GM18502 (cell line): ENCODE results near the gene CXCL8.
"Not testable (repeated sequence)": the region's sequence is repeated elsewhere in the genome, so short reads cannot be mapped to it uniquely, and the experiment has no call there.

Experiments used
- ATAC-seq: cut with Tn5 transposase; IDR thresholded peaks from one replicate; pipeline ENCODE4 v1.9.1; 2021; ENCODE audit warnings: mild to moderate bottlenecking; ENCODE audit not compliant: unreplicated experiment, poor library complexity

Gene CXCL8

DNA sequence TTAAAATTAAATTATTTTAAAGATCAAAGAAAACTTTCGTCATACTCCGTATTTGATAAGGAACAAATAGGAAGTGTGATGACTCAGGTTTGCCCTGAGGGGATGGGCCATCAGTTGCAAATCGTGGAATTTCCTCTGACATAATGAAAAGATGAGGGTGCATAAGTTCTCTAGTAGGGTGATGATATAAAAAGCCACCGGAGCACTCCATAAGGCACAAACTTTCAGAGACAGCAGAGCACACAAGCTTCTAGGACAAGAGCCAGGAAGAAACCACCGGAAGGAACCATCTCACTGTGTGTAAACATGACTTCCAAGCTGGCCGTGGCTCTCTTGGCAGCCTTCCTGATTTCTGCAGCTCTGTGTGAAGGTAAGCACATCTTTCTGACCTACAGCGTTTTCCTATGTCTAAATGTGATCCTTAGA is at the start of gene CXCL8:
CXCL8 (plus strand) TSS at position 217 of the 426 bp plus-strand sequence; CDS start at position 307, 90 bp downstream.
- peak; percentile 55 for ATAC-seq

DNA sequence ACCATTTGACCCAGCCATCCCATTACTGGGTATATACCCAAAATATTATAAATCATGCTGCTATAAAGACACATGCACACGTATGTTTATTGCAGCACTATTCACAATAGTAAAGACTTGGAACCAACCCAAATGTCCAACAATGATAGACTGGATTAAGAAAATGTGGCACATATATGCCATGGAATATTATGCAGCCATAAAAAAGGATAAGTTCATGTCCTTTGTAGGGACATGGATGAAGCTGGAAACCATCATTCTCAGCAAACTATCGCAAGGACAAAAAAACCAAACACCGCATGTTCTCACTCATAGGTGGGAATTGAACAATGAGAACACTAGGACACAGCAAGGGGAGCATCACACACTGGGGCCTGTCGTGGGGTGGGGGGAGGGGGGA is 49.2 kb upstream of the CXCL8 start:
- not testable (repeated sequence) for ATAC-seq

DNA sequence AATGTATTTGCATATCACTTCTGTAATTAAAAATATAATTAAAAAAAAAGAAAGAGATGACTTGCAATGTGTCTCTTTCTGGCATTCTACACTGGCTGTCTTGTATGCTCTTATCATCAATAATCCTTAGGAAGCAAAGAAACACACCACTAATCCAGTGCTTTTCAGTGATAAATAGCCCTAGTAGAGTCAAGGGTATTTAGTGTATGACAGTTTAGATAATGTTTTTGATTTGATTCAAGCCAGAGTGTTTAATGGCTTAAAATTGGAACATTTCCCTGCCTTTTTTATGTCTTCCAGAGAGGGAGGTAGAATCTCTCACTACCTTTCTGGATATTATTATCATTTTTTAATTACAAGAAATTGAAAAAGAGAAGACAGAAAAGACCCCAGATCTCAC is 48.6 kb upstream of the CXCL8 start:
- no peak for ATAC-seq

DNA sequence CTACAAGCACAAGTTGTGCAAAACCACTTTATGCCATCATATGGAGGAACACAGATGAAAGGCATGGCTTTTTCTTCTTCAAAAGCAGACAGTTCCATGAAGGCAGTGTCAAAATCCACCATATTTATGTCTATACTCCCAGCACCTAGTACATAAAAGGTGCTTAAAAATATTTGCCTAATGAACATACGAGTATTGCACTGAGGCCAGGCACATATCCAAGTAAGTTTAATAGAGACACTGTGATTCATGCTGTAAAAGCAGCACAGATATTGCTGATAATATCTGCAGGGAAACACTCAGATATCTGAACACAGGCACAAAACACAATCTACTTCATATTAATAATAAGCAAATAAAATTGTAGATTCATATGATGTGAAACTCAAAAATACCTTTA is 48.1 kb upstream of the CXCL8 start:
- no peak for ATAC-seq

DNA sequence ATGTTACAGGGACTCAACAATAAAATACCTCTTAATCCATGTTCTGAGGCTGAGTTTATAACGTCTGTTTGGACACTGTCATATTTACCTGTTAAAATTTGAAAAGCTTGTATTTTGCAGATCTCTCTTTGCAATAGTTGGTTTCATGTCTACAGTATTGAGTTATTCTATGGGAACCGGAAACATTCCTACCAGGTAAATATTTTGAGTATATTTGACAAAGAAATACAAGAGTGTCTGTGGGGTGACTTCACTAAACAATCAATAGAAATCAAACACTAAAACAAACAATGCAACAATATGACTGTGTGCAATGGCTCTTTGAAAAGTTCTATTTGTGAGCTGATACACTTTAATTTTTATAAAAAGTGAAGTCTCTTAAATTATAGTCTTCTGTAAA is 47.7 kb upstream of the CXCL8 start:
- ATAC-seq, result no peak

DNA sequence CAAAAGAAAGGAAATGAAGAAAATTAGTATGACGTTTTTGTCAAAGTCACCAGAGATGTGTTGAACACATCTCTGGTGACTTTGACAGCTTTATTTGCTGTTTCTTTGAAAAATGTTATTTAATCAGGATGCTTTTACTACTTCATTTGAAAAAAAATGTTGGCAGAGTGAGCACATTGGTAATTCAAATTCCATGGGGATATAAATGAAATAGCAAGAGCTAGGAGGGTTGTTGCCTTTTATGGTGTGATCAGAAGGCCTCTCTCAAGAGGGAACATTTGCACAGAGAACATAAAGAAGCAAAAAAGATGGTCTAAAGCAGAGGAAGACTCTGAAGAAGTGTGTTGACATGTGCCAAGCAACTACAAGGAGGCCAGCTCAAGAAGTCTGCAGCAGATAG is 46.6 kb upstream of the CXCL8 start:
- no peak for ATAC-seq

DNA sequence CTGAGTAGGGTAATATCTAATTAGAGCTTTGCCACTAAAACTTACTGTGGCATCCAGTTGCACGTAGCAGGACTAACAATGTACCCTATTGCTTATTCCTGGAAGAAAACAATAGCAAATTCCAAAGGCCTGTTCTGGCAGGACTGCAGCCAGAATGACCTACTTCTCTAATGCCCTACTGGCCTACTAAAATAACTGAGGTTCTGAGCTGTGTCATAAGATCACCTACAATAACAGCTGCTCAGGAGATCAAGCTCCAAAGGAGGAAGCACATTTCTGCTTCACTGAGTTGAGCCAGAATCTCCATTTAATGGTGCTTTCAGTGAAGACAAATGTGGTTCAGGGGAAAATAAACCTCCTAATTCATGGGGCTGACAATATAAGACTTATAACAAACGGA is 42.2 kb upstream of the CXCL8 start:
- ATAC-seq, result no peak

DNA sequence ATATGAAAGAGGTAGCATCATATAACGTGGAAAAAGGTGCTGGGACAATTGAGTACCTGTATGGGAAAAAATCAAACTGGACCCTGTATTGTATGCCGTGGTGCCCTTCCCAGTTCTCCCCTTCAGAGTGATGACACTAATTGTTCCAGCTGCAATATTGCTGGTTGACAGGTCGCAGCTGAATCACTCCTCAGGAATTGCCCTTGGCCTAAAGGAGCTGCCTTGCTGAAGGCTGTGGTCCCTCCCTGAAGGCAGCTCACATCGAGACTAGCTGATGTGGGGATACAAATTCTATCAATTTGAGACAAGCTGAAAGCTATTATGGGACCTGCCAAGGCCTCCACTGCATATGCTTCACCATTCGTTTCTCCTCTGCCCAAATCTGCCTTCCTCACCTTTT is 39.3 kb upstream of the CXCL8 start:
- no peak for ATAC-seq

DNA sequence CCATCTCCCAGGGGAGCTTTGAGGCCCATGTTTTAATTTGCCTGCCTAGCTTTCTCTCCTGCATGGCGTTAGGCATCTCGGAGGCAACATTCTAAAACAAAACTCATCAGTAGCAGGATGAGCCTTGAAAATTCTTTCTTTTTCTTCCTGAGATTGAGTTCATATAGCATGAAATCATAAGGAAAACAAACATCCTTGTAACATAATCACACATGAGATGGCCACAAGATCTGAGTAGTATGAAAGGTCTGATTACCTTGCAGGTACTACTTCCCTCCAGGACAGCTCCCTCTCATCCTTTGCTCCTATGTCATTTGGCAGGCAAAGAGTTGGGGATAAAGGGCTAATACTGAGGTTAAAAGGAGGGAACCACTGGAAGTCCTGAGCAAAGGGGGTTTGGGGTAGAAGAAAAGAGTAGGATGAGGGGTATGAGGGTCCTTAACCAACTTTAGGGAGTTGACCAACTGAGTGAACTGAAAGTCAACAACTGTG is 37.5 kb upstream of the CXCL8 start:
- no peak for ATAC-seq

DNA sequence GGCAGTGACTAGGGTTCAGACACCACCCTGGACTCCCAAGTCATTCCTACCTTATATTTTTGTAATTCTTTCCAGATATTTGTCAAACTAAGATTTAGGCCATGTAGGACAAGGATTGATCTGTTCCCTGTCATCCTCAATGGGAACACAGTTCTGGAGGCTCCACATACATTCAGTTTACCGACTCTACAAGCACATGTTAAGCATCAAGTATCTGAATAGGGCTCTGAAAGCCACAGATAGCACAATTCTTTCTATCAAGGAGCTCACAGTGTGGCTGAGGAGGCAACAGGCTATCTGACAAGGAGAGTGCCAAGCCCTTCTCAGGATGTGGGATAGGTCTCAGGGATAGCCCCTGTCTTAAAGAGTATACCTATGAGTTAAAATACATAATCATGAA is 37.0 kb upstream of the CXCL8 start:
- ATAC-seq, result no peak

DNA sequence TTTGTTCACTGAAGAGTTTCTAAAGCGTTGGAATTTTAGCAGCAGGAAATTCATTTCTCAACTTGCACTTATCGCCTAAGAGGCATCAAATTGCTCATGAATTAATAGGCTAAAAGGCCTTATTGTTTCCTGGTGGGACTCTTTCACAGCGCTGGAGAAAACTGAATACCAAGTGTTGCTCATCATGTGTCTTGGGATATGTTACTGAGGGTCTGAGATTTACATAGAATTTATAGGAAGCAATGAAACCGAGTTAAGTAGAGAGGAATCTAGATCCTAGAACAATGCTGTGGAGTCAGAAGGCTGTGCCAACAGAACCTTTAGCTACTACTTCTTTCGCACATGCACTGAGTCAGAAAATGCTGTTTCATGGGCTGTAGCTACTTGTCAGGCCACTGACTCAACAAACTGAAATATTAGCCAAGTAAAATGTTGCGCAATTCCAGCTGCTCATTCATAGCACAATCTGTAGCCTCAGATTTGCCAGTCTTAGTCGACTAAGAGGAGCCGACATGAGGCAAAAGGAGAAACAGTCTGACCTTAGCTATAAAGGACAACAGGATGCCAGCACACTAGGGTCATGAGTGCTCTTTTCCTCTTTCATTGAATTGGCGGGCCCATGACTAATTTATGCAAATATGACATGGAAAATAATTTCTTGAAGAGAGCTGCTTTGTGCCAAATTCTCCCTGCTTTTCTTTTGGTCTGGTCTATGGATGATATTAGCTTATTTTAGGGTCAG is 35.9 kb upstream of the CXCL8 start:
- no peak for ATAC-seq

DNA sequence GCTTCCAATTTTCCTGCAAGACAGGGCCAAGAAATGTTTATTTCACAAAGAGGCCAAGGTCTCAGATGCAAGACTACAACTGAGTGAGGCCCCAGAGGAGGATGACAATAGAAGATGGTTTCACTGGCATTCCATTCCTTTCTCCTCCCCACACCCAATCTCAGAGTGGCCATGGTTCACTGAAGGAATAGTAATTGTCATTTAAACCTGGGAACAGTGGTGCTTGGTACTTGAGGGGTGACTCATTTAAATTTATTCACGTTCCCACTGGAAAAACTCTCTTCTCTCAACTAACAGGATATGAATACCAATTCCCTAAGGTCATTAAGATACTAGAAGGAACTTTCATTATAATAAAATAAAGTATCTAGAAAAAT is 35.3 kb upstream of the CXCL8 start:
- no peak for ATAC-seq

DNA sequence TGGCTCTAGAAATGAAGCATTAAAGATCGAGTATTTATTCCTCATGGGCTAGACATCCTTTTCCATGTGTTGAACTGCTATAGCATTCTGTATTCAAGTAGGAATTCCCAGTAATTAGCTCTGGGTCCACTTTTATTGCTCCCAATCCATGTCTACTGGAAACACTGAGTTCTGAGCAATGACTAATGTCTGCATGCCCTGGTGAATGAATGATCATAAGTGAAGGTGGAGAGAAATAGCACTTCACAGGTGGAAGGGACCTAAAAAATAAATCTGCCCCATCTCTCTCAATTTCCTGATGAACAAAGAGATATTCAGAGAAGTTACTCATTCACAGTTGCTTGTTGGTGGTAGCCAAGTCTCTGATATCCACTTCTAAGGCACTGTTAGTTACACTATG is 34.6 kb upstream of the CXCL8 start:
- no peak for ATAC-seq

DNA sequence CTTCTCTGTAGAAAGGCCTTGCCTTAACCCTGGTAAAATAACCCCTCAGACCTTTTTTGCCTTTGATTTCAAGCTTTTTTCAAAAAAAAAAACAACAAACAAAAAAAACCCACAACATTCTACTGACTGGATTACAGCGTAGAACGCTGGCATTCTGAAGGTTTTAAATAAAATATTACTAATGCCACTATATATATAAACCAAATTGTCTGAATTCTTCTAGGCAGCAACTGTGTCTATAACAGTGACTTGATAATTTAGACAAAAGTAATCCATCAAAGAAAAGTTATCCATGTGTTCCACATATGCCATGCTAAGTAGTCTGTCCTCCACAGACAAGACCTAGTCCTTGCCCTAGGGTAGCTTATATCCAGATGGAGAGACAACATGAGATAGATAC is 33.6 kb upstream of the CXCL8 start:
- ATAC-seq, result no peak

DNA sequence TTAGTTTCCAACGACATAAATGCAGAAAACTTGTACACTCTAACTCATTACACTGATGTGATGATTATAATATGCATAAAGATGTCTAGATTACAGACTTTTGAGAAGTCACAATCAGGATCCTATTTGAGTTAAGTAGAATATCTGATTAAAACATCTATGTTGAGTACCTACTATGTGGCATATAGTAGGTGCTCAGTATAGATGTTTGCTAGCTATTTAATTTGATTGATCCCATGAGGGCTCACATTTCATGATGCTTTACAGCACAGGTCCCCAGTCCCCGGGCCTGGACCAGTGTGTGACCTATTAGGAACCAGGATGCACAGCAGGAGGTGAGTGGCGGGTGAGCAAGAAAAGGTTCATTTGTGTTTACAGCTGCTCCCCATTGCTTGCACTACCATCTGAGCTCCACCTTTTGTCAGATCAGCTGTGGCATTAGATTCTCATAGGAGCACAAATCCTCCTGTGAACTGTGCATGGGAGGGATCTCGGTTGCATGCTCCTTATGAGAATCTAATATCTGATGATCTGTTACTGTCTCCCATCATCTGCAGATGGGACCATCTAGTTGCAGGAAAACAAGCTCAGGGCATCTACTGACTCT is 33.0 kb upstream of the CXCL8 start:
- ATAC-seq, result no peak

DNA sequence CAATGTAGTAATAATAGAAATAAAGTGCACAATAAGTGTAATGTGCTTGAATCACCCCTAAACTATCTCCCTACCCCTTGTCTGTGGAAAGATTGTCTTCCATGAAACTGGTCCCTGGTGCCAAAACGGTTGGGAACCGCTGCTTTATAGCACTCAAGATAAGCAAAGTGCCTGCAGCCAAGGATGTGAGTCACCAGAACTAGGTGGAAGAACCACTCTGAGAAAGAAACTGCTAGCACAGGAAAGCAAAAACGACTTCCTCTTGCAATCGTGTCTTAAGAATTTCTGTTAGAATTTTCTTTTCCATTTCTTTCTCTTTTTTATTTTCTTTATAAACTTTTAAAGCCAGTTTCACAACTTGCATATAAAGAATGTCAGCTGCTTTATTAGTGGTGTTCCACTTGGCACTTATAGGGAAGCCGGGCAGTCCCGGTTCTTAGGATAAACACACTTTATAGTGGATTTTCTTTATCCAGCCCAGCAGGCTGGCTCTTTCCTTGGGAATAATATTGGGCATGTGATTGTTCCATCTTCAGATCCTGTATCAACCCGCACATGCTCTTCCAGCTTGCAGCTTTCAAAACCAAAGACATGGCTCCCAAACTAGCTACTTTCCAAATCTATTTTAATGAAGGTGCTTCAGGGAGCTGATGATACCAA is 32.3 kb upstream of the CXCL8 start:
- ATAC-seq, result no peak

DNA sequence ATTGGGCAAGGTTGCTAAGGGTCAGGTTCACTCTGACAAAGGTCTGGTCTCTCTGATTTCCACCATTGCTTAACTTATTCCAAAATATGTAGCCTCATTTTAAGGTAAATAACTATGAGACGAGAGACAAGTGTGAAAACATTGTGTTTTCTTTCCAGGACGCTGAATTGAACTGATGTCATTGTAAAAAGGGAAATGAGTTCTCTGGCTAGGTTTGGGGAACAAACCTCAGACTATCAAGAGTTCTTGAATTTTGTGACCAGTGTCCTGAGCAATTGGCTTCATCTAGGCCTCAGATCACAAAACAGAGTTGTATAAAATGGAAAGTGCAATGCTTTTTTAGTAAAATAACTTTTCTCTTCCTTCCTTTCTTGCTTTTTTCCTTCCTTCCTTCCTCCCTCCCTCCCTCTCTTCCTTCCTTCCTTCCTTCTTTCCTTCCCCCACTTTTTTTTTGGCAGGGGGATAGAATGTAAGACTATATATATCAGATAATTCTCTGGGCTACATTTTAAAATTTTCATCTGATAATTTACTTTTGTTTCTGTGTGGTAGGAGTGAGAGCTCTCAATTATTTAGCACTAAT is 30.8 kb upstream of the CXCL8 start:
- ATAC-seq, result no peak

DNA sequence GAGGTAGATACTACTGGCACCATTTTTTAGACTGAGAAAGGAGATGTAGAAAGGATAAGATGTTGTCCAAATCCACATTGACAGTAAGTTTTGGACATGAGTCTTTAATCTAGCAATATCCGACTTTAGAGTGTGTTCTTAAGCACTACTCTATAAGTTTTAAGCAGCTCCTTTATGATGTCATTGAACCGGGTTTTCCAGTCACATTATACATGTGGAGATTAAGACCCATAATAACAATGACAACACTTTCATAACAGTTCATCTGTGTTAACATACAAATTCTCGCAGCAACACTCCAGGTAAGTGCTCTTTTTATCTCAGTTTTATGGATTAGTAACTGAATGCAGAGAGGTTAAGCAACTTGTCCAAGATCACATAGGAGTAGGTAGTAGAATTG is 30.3 kb upstream of the CXCL8 start:
- ATAC-seq, result no peak

DNA sequence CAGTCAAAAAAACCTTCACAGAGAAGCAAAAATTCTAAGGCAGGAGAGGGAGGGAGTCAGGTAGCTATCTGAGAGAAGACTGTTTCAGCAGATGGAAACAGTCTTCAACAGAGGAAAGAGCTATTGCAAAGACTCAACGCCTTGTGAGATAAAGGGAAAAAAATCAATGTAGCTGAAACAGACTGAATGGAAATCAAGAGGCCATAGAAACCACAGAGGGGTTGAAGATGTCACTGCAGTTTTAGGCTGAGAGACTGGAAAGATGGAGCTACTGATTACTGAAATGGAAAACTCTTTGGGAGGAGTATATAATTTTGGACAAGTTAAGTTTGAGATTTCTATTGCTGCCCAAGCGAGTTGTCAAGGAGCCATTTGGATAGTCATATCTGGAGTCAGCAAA is 28.4 kb upstream of the CXCL8 start:
- no peak for ATAC-seq

DNA sequence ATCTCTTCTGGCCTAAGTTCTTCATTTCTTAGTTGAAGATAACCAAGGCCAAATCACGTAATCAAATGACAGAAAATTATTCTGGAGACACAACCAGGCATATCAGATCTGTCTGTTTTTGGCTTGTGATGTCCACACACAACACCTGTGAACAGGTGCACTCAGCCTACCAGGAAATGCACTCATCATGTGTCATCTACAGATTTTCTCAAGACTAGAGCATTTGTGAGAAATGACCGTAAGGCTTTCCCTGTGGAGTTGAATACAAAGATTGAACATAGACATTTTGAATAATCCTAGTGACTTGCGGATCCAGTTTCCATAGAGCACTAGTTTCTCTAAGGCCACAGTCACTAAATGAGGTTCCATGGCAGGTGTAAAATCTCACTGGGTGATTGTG is 26.7 kb upstream of the CXCL8 start:
- ATAC-seq, result no peak

DNA sequence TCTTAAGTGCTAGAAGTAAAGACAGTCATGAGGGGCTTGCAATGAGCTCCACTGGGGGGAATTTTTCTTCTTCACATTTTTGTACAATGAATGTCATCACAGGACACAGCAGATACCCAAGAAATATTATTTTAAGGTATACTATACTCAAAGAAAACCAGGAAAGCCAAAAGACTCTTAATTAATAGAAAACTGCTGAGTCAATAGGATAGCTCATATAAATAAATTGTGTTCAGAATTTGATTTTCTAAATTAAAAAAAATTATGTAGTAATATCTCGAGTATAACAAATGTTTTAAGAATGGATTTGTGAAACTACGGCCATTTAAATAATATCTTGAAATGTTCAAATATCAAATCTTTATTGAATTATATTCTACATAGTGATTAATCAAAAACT is 25.7 kb upstream of the CXCL8 start:
- no peak for ATAC-seq
